Brain microvascular endothelial cell (primary cell): ENCODE measurements around the gene JUP.
A peak's percentile ranks its signal among the peaks of the same experiment; 100 is the strongest.

ENCODE experiments used
- DNase-seq: peaks from one replicate; pipeline ENCODE4 v3.0.0-alpha.2; 2020
- H3K27ac ChIP-seq: fragments of 250-450 bp; sonication (Bioruptor Pico); 2 replicates; pipeline ENCODE4 v1.5.1; 2020; ENCODE audit warnings: mild to moderate bottlenecking, moderate library complexity
- H3K27me3 ChIP-seq: fragments of 250-450 bp; sonication (Bioruptor Pico); replicated peaks from 2 replicates; pipeline ENCODE4 v1.5.1; 2020; ENCODE audit warnings: mild to moderate bottlenecking
- H3K36me3 ChIP-seq: fragments of 250-450 bp; sonication (Bioruptor Pico); replicated peaks from 2 replicates; pipeline ENCODE4 v1.5.1; 2020; ENCODE audit warnings: mild to moderate bottlenecking
- H3K4me3 ChIP-seq: 2 replicates; pipeline ENCODE4 v1.5.1; 2011; ENCODE audit warnings: low read depth, mild to moderate bottlenecking, control low read depth, low read length, moderate library complexity
- CTCF ChIP-seq: IDR thresholded peaks from 2 replicates; pipeline ENCODE4 v1.5.1; 2011; ENCODE audit warnings: low read depth, mild to moderate bottlenecking, moderate library complexity, low read length, control low read depth, inconsistent platforms; ENCODE audit errors: missing control alignments
- in situ Hi-C: cut with HindIII; loops from 2 replicates; pipeline ENCODE4 v1.10.0; 2017; ENCODE audit warnings: low sequenced_read_pairs, low pct_ligation_motif_present

The JUP gene

GRCh38 chr17:41796121-41796895, 9.8 kb upstream of the JUP start:
- Histone ChIP-seq H3K4me3 (no peak overlapping the region), H3K27ac (no peak overlapping the region), H3K36me3 (no peaks in the 10 kb centered on the region), H3K27me3 (no peaks in the 10 kb centered on the region)
- in situ Hi-C loops, result no loop called here
- TF ChIP-seq CTCF, result no peak
- no peak for DNase-seq

- in situ Hi-C loops, result no loop called here
- no peak for TF ChIP-seq CTCF
- no peaks in the 10 kb centered on the region for H3K36me3 ChIP-seq
- no peak for DNase-seq
- no peak overlapping the region for H3K27ac ChIP-seq
- H3K27me3 ChIP-seq, result no peaks in the 10 kb centered on the region
- H3K4me3 ChIP-seq, result no peak overlapping the region
These were observed 8.0 kb upstream of the JUP start for GRCh38 chr17:41794540-41794975.

GRCh38 chr17:41793784-41794539, 7.5 kb upstream of the JUP start:
- in situ Hi-C loops, result no loop called here
- DNase-seq, result no peak
- H3K36me3 ChIP-seq, result no peaks in the 10 kb centered on the region
- no peak overlapping the region for H3K4me3 ChIP-seq
- no peak overlapping the region for H3K27ac ChIP-seq
- H3K27me3 ChIP-seq, result no peaks in the 10 kb centered on the region
- peak; percentile 0 for TF ChIP-seq CTCF

GRCh38 chr17:41792845-41793783, 6.6 kb upstream of the JUP start:
- Histone ChIP-seq H3K4me3 (no peak overlapping the region), H3K36me3 (no peaks in the 10 kb centered on the region), H3K27me3 (no peaks in the 10 kb centered on the region), H3K27ac (peak overlapping the region; percentile 43)
- DNase-seq, result peak; percentile 59
- in situ Hi-C loops, result no loop called here
- no peak for TF ChIP-seq CTCF

- Histone ChIP-seq H3K27ac (no peak overlapping the region), H3K27me3 (no peaks in the 10 kb centered on the region), H3K36me3 (no peaks in the 10 kb centered on the region), H3K4me3 (no peak overlapping the region)
- no peak for DNase-seq
- in situ Hi-C loops, result no loop called here
- TF ChIP-seq CTCF, result no peak
These were observed 509 bp upstream of the JUP start for GRCh38 chr17:41787021-41787418.
